ENCODE measurements around the gene ACSM3.
A peak's percentile ranks its signal among the peaks of the same experiment; 100 is the strongest.
"Not testable (repeated sequence)": the region's sequence is repeated elsewhere in the genome, so short reads cannot be mapped to it uniquely, and the experiment has no call there.

The ACSM3 gene, protein sequence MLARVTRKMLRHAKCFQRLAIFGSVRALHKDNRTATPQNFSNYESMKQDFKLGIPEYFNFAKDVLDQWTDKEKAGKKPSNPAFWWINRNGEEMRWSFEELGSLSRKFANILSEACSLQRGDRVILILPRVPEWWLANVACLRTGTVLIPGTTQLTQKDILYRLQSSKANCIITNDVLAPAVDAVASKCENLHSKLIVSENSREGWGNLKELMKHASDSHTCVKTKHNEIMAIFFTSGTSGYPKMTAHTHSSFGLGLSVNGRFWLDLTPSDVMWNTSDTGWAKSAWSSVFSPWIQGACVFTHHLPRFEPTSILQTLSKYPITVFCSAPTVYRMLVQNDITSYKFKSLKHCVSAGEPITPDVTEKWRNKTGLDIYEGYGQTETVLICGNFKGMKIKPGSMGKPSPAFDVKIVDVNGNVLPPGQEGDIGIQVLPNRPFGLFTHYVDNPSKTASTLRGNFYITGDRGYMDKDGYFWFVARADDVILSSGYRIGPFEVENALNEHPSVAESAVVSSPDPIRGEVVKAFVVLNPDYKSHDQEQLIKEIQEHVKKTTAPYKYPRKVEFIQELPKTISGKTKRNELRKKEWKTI

GRCh38 chr16:20763461-20764232 is at the start of gene ACSM3:
Gene ACSM3, plus strand, starts transcription at chr16:20764014. Its CDS starts 6,021 bp downstream, at chr16:20770035.
- DNase-seq (ENCODE audit: low read depth in 2 of 2): peak; percentile 29 to 30

DNA sequence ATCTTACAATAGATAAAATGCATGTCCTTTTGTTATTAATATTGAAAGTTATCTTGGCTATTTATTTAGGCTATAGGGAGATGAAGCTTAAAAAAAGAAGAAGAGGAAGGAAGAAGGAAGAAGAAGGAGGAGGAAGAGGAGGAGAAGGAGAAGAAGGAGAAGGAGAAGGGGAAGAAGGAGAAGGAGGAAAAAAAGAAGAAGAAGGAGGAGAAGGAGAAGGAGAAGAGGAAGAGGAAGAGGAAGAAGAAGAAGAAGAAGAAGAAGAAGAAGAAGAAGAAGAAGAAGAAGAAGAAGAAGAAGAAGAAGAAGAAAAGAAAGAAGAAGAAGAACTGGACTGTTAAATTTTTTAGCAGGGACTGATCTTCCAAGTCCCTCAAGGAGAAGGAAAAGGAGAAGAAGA is 46.1 kb upstream of the ACSM3 start:
- DNase-seq (ENCODE audit: low read depth in 2 of 2): not testable (repeated sequence)

DNA sequence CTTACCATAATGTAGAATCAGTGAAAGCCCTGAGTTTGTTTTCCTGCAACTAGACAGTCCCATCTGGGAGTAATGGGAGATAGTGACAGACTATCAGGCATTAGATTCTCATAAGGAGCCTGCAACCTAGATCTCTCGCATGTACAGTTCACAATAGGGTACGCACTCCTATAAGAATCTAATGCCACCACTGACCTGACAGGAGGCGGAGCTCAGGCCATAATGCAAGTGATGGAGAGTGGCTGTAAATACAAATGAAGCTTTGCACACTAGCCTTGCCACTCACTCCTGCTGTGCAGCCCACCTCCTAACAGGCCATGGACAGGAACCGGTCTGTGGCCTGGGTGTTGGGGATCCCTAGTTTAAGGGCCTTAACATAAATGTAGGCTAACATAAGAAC is 43.6 kb upstream of the ACSM3 start:
- no peak for DNase-seq (ENCODE audit: low read depth in 2 of 2)

DNA sequence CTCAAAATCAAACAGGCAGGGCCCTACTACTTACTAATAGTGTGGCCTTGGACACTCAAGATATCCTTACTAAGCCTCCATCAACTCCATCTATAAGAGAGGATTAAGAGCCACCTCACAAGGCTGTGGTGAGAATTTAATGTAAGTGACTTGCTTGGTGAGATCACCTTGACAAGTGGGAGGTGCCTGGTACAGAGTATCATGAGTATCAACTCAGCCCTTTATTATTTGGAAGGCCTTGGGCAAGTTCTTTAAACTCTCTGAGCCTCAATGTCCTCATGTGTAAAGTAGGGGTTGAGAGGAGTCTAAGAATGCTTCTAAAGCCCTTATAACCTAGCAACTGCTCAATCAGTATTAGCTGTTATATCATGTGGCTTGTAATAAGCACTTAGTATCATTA is 37.2 kb upstream of the ACSM3 start:
- DNase-seq (ENCODE audit: low read depth in 2 of 2): no peak

DNA sequence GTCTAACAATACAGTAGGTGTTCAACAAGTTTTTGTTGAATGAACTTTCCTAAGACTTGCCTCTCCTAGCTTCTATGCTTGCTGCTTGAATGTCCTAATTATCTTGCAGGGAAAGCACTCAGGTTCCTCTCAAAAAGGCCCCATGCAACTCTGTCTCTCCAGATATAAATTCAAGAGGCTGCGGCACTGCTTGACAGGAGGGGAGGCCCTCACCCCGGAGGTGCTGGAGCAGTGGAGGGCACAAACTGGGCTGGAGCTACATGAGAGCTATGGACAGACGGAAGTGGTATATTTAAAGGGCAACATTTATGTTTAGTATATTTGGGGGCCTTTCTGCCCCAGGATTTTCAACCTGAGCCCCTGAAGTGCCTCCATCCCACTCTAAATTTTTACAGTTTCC is 36.6 kb upstream of the ACSM3 start:
- no peak for DNase-seq (ENCODE audit: low read depth in 2 of 2)

- no peak for DNase-seq (ENCODE audit: low read depth in 2 of 2)
Measured at GRCh38 chr16:20729141-20729540, 34.7 kb upstream of the ACSM3 start.

GRCh38 chr16:20734056-20734455 is 29.8 kb upstream of the ACSM3 start:
- no peak for DNase-seq (ENCODE audit: low read depth in 2 of 2)

- DNase-seq (ENCODE audit: low read depth in 2 of 2): no peak
Measured at GRCh38 chr16:20734782-20735181, 29.0 kb upstream of the ACSM3 start.

GRCh38 chr16:20735490-20735889 is 28.3 kb upstream of the ACSM3 start:
- DNase-seq (ENCODE audit: low read depth in 2 of 2): no peak

- DNase-seq (ENCODE audit: low read depth in 2 of 2): no peak
Measured at GRCh38 chr16:20740007-20740883, 23.6 kb upstream of the ACSM3 start.

GRCh38 chr16:20740901-20741521 is 22.8 kb upstream of the ACSM3 start:
- peak; percentile 81 to 85 for DNase-seq (ENCODE audit: low read depth in 2 of 2)

GRCh38 chr16:20741554-20742285 is 22.1 kb upstream of the ACSM3 start, which contains the start of gene THUMPD1:
Gene THUMPD1, minus strand, starts transcription at chr16:20741818. Its CDS starts 79 bp downstream, at chr16:20741739.
- DNase-seq (ENCODE audit: low read depth in 2 of 2): peak; percentile 92 to 96

DNA sequence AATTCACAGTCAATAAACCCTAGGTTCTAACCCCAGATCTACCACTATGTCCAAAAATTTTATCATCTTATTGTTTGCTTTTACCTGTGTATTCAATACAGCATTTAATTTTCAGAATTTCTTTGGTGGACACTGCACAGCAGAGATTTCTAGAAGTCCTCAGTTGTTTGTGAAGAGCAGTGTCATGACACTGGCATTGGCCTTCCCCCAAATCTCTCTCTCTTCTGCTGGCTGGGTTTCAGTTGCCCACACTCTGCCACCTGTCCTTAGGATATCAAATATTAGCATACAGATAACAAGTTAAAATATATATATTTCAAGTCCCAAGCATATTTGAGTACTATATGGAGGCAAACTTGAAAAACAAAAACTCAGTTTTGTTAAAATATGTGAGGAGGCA is 20.2 kb upstream of the ACSM3 start:
- no peak for DNase-seq (ENCODE audit: low read depth in 2 of 2)

GRCh38 chr16:20744922-20745440 is 18.8 kb upstream of the ACSM3 start:
- no peak for DNase-seq (ENCODE audit: low read depth in 2 of 2)

GRCh38 chr16:20746461-20746860 is 17.4 kb upstream of the ACSM3 start:
- DNase-seq (ENCODE audit: low read depth in 2 of 2): no peak

DNA sequence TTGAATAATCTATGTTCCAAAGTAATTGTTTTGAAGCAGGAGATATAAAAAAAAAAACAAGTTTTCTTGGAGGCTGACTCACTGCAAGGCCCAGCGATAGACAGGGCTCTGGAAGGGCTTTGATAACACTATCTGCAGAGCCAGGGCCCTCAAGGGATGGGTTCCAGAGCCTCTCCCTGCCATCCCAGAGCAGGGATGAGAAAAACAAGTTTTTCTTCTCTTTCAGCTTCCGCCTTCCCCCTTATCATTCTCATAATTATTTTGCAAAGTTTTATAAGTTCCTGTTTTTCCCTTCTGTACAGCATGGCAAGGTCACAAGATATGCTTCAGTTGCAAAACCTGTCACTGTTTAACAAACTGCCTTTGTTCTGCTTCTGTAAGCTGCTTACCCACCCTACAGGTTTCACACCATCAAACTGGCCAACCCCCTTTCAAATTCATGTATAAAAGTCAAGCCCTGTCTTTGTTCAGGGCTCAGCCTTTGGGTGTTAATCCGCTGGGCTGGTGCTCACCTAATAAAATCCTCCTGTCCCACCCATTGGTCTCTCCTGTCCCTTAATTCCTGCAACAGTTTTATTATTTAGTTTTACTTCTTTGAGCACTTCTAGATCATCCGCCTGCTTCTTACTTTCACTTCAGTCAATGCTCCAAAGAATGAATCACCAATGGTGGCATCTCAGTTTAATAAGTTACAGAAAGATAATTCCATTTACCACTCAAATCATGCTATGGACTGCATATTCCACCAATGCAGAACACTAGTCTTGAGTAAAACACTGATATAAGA is 16.6 kb upstream of the ACSM3 start:
- no peak for DNase-seq (ENCODE audit: low read depth in 2 of 2)

- no peak for DNase-seq (ENCODE audit: low read depth in 2 of 2)
Measured at GRCh38 chr16:20749474-20749873, 14.3 kb upstream of the ACSM3 start.

GRCh38 chr16:20750558-20750957 is 13.3 kb upstream of the ACSM3 start:
- DNase-seq (ENCODE audit: low read depth in 2 of 2): no peak

DNA sequence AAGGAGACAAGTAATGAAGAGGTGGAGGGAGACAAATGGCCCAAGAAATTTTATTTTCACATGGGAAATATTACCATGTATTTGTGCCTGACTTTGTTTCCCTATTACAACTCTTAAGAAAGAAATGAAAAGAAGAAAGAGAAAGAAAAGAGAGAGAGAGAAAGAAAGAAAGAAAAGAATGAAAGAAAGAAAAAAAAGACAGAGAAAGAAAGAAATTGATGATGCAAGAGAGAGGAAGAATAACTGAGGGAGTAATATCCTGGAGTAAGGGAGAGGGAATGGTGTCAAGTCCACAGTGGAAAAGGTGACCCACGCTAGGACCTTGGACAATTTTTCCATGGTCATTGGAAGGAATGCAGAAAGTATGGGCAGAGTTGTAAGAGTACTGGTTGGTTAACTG is 10.1 kb upstream of the ACSM3 start:
- no peak for DNase-seq (ENCODE audit: low read depth in 2 of 2)
